ENCODE data around the gene COPB2. TPM values are rescaled to one million over a fixed set of nuclear protein-coding genes. Genes with fewer than 3 reads are reported as not detected.

COPB2 gene
- total and polyA plus RNA-seq, 2 of the 4 experiments (the other 2 are of a cell fraction), result 179 to 363 TPM

- in situ Hi-C loops (cut with MboI; ENCODE audit: low sequenced_read_pairs), result loop anchor here (25.0 kb wide), 2 partner anchors 657 to 757 kb away; partner anchors contain the start of gene CEP70
- DNase-seq (peak; percentile 91), ATAC-seq (ENCODE audit: low read depth) (peak; percentile 94)
- Histone ChIP-seq H3K4me3 (ENCODE audit: insufficient read depth, low read depth, low read length) (peak within 1 kb of the TSS; percentile 87), H2AK5ac (ENCODE audit: low read depth, low read length) (peak within 1 kb of the TSS; percentile 33), H3K9ac (ENCODE audit: low read depth, low read length) (peak within 1 kb of the TSS; percentile 93), H3K18ac (ENCODE audit: low read depth, low read length) (peak within 1 kb of the TSS; percentile 62), H2BK20ac (ENCODE audit: low read depth, low read length) (no peak within 1 kb of the TSS), H2BK5ac (ENCODE audit: low read depth, low read length, poor library complexity, severe bottlenecking) (peak within 1 kb of the TSS; percentile 88), H3K27ac (ENCODE audit: insufficient read depth, low read length) (peak within 1 kb of the TSS; percentile 94), H3K4ac (ENCODE audit: low read depth, low read length) (peak within 1 kb of the TSS; percentile 92), H3K4me2 (ENCODE audit: low read depth, low read length) (peak within 1 kb of the TSS; percentile 93), H3K9me3 (ENCODE audit: control insufficient read depth, insufficient read depth, low read length) (no peaks in the 10 kb centered on the region), H3K14ac (replicated peaks; ENCODE audit: low read depth, low read length) (peak within 1 kb of the TSS; percentile 94), H3K36me3 (ENCODE audit: control insufficient read depth, insufficient read depth, low read length) (peaks cover 10% of the 10 kb centered on the region), H3K9me1 (ENCODE audit: insufficient read depth, low read length) (no peaks in the 10 kb centered on the region; the same call in 1 of the 2 replicates), H3K56ac (ENCODE audit: extremely low read depth, insufficient read depth, low read length) (peak within 1 kb of the TSS; percentile 74), H4K20me1 (ENCODE audit: insufficient read depth, low read length) (no peaks in the 10 kb centered on the region), H3K79me1 (ENCODE audit: low read depth in 1 of 2, low read length in 2 of 2) (peaks cover 15 to 36% of the 10 kb centered on the region in 2 experiments), H3K23ac (ENCODE audit: low read depth, low read length) (peak within 1 kb of the TSS; percentile 97), H3K4me1 (ENCODE audit: control insufficient read depth, insufficient read depth, low read length) (peaks cover 2% of the 10 kb centered on the region), H2AFZ (replicated peaks; ENCODE audit: low read length, poor library complexity) (peak within 1 kb of the TSS; percentile 98), H4K8ac (ENCODE audit: low read depth in 2 of 2, low read length in 2 of 2) (peak within 1 kb of the TSS; percentile 67 to 97), H2AK9ac (replicated peaks; ENCODE audit: low read depth, low read length, poor library complexity) (peak within 1 kb of the TSS; percentile 91), H4K91ac (ENCODE audit: insufficient read depth, low read depth, low read length) (peak within 1 kb of the TSS; percentile 90), H3K27me3 (ENCODE audit: control insufficient read depth, insufficient read depth, low read length) (no peaks in the 10 kb centered on the region; the same call in 1 of the 2 replicates), H4K5ac (ENCODE audit: low read depth, low read length) (peak within 1 kb of the TSS; percentile 93), H2BK15ac (ENCODE audit: low read depth, low read length) (no peak within 1 kb of the TSS), H2BK120ac (ENCODE audit: low read depth, low read length) (peak within 1 kb of the TSS; percentile 68; the same call in 1 of the 2 replicates)
- POLR2A ChIA-PET (ENCODE audit: unreplicated experiment), result no interaction called here
- CTCF ChIA-PET, result interaction anchor here (1.2 to 1.7 kb wide), 2 partner anchors 15 to 408 kb away, joined by 5 to 6 read pairs; no protein-coding TSS in a partner anchor
- TF ChIP-seq CEBPB (IDR thresholded peaks at IDR 0.05; ENCODE audit: low read depth, low read length), result peak; percentile 14; the same call in 1 of the 2 replicates
- TF ChIP-seq USF2 (IDR thresholded peaks at IDR 0.05; ENCODE audit: low read depth, low read length), result no peak
- TF ChIP-seq CTCF (conservative IDR thresholded peaks at IDR 0.05; ENCODE audit: low read depth, low read length), result no peak
- TF ChIP-seq RCOR1 (IDR thresholded peaks at IDR 0.05; ENCODE audit: insufficient replicate concordance, low read length), result no peak
- TF ChIP-seq MAFK (IDR thresholded peaks at IDR 0.05; ENCODE audit: low read depth, low read length), result no peak
- no peak; the same call in 1 of the 2 replicates for TF ChIP-seq MAZ (IDR thresholded peaks at IDR 0.05; ENCODE audit: borderline replicate concordance, low read depth, low read length)
- TF ChIP-seq POLR2A (IDR thresholded peaks at IDR 0.05; ENCODE audit: low read depth, low read length), result peak; percentile 76
- TF ChIP-seq RAD21 (IDR thresholded peaks at IDR 0.05; ENCODE audit: low read length), result no peak
- 0 out of 2 replicates have a peak, but pooled peaks have one; percentile 42 for TF ChIP-seq MXI1 (IDR thresholded peaks at IDR 0.05; ENCODE audit: borderline replicate concordance, low read depth, low read length)
- TF ChIP-seq NFE2L2 (IDR thresholded peaks at IDR 0.05; ENCODE audit: low read depth, low read length), result no peak
- no peak for TF ChIP-seq ELK1 (IDR thresholded peaks at IDR 0.05; ENCODE audit: borderline replicate concordance, low read depth, low read length)
- no peak for TF ChIP-seq CHD1 (IDR thresholded peaks at IDR 0.05; ENCODE audit: low read depth, low read length)
- TF ChIP-seq BHLHE40 (IDR thresholded peaks at IDR 0.05; ENCODE audit: low read depth, low read length), result no peak
- dilution Hi-C loops (cut with HindIII; ENCODE audit: low sequenced_read_pairs, unreplicated experiment), result no loop called here
- WGBS, 2 experiments (ENCODE audit: extremely low coverage in 2 of 2, insufficient read length in 1 of 2), result 2% methylated on average over 22 of the region's 37 CpGs; no CpG with 5 or more reads in 1 of the 2 experiments
- intact Hi-C loops (cut with micrococcal nuclease), result no loop called here
- TSS peak; percentile 65 for BruUV-seq (replicated peaks)
Observed at GRCh38 chr3:139343895-139344856, 45.3 kb downstream of the COPB2 start, which contains the start of gene MRPS22. MRPS22 (plus strand) TSS chr3:139344020; CDS start chr3:139344027, 7 bp downstream.
